ENCODE results near the gene TPTE2. TPM values are rescaled to one million over a fixed set of nuclear protein-coding genes. Genes with fewer than 3 reads are reported as not detected.
"Not testable (repeated sequence)": the region's sequence is repeated elsewhere in the genome, so short reads cannot be mapped to it uniquely, and the experiment has no call there.

TPTE2 gene
- under 1 TPM; 0.11 to 0.25 TPM for total RNA-seq

GRCh38 chr13:19561127-19561582 lies at the start of gene TPTE2:
Gene TPTE2 (minus strand): TSS chr13:19561532. CDS start chr13:19503234, 58,298 bp downstream.
- H3K36me3 Mint-ChIP-seq (ENCODE audit: low read depth); DNase-seq; POLR2A ChIA-PET; ATAC-seq; intact Hi-C loops (cut with DNase I, micrococcal nuclease); CTCF ChIA-PET; H3K4me3 Mint-ChIP-seq; H3K9me3 Mint-ChIP-seq (ENCODE audit: low read depth); H3K4me1 Mint-ChIP-seq; H3K27ac Mint-ChIP-seq; H3K27me3 Mint-ChIP-seq: not testable (repeated sequence)

- ChIA-PET POLR2A (no interaction called here), CTCF (no interaction called here)
- Mint-ChIP-seq H3K36me3 (ENCODE audit: low read depth) (peaks cover 17% of the 10 kb centered on the region), H3K4me3 (no peak overlapping the region), H3K27me3 (peaks cover 22% of the 10 kb centered on the region), H3K27ac (no peak overlapping the region), H3K4me1 (no peaks in the 10 kb centered on the region), H3K9me3 (ENCODE audit: low read depth) (peaks cover 12% of the 10 kb centered on the region)
- intact Hi-C loops (cut with DNase I, micrococcal nuclease), result no loop called here
- ATAC-seq (no peak), DNase-seq (no peak)
Observed at GRCh38 chr13:19607523-19608078, 46.3 kb upstream of the TPTE2 start.

GRCh38 chr13:19606737-19607136 lies 45.4 kb upstream of the TPTE2 start:
- ATAC-seq (no peak), DNase-seq (no peak)
- intact Hi-C loops (cut with DNase I, micrococcal nuclease), result no loop called here
- Mint-ChIP-seq H3K27me3 (peaks cover 23% of the 10 kb centered on the region), H3K9me3 (ENCODE audit: low read depth) (peaks cover 12% of the 10 kb centered on the region), H3K4me1 (no peaks in the 10 kb centered on the region), H3K4me3 (no peak overlapping the region), H3K27ac (no peak overlapping the region), H3K36me3 (ENCODE audit: low read depth) (peaks cover 17% of the 10 kb centered on the region)
- CTCF ChIA-PET, result no interaction called here
- POLR2A ChIA-PET, result no interaction called here

- no peak overlapping the region for H3K4me3 Mint-ChIP-seq
- POLR2A ChIA-PET, result no interaction called here
- no peaks in the 10 kb centered on the region for H3K4me1 Mint-ChIP-seq
- peaks cover 12% of the 10 kb centered on the region for H3K9me3 Mint-ChIP-seq (ENCODE audit: low read depth)
- H3K27me3 Mint-ChIP-seq, result peaks cover 23% of the 10 kb centered on the region
- CTCF ChIA-PET, result no interaction called here
- peaks cover 17% of the 10 kb centered on the region for H3K36me3 Mint-ChIP-seq (ENCODE audit: low read depth)
- intact Hi-C loops (cut with DNase I, micrococcal nuclease), result no loop called here
- no peak for ATAC-seq
- no peak overlapping the region for H3K27ac Mint-ChIP-seq
- DNase-seq, result no peak
Observed at GRCh38 chr13:19606152-19606551, 44.8 kb upstream of the TPTE2 start.

GRCh38 chr13:19605161-19605955 lies 44.0 kb upstream of the TPTE2 start:
- intact Hi-C loops (cut with DNase I, micrococcal nuclease), result no loop called here
- DNase-seq (no peak), ATAC-seq (no peak)
- ChIA-PET CTCF (interaction anchor here (0.6 kb wide), 1 partner anchor 77 kb away, joined by 3 read pairs; no protein-coding TSS in a partner anchor), POLR2A (no interaction called here)
- H3K9me3 Mint-ChIP-seq (ENCODE audit: low read depth), result peaks cover 12% of the 10 kb centered on the region
- H3K4me1 Mint-ChIP-seq, result no peaks in the 10 kb centered on the region
- peaks cover 17% of the 10 kb centered on the region for H3K36me3 Mint-ChIP-seq (ENCODE audit: low read depth)
- no peak overlapping the region for H3K27ac Mint-ChIP-seq
- H3K4me3 Mint-ChIP-seq, result no peak overlapping the region
- H3K27me3 Mint-ChIP-seq, result peaks cover 28% of the 10 kb centered on the region

- no peak overlapping the region for H3K4me3 Mint-ChIP-seq
- DNase-seq (no peak), ATAC-seq (no peak)
- H3K36me3 Mint-ChIP-seq (ENCODE audit: low read depth), result peaks cover 17% of the 10 kb centered on the region
- H3K27me3 Mint-ChIP-seq, result peaks cover 34% of the 10 kb centered on the region
- H3K4me1 Mint-ChIP-seq, result no peaks in the 10 kb centered on the region
- POLR2A ChIA-PET, result no interaction called here
- no peak overlapping the region for H3K27ac Mint-ChIP-seq
- intact Hi-C loops (cut with DNase I, micrococcal nuclease), result no loop called here
- H3K9me3 Mint-ChIP-seq (ENCODE audit: low read depth), result peaks cover 12% of the 10 kb centered on the region
- CTCF ChIA-PET, result no interaction called here
Observed at GRCh38 chr13:19604306-19604705, 43.0 kb upstream of the TPTE2 start.

GRCh38 chr13:19601749-19602725 lies 40.7 kb upstream of the TPTE2 start:
- intact Hi-C loops (cut with DNase I, micrococcal nuclease), result no loop called here
- DNase-seq (peak; percentile 65), ATAC-seq (peak; percentile 88)
- Mint-ChIP-seq H3K9me3 (ENCODE audit: low read depth) (peaks cover 12% of the 10 kb centered on the region), H3K27ac (no peak overlapping the region), H3K36me3 (ENCODE audit: low read depth) (peaks cover 15% of the 10 kb centered on the region), H3K27me3 (peaks cover 36% of the 10 kb centered on the region), H3K4me3 (peak overlapping the region; percentile 60), H3K4me1 (no peaks in the 10 kb centered on the region)
- ChIA-PET CTCF (interaction anchor here (1.4 kb wide), 1 partner anchor 17 kb away, joined by 7 read pairs; no protein-coding TSS in a partner anchor), POLR2A (no interaction called here)

- ChIA-PET POLR2A (no interaction called here), CTCF (no interaction called here)
- Mint-ChIP-seq H3K4me1 (no peaks in the 10 kb centered on the region), H3K36me3 (ENCODE audit: low read depth) (no peaks in the 10 kb centered on the region), H3K27me3 (peaks cover 20% of the 10 kb centered on the region), H3K27ac (no peak overlapping the region), H3K9me3 (ENCODE audit: low read depth) (no peaks in the 10 kb centered on the region), H3K4me3 (no peak overlapping the region)
- DNase-seq (no peak), ATAC-seq (no peak)
- intact Hi-C loops (cut with DNase I, micrococcal nuclease), result no loop called here
Observed at GRCh38 chr13:19597523-19597922, 36.2 kb upstream of the TPTE2 start.

GRCh38 chr13:19596960-19597361 lies 35.6 kb upstream of the TPTE2 start:
- no peak overlapping the region for H3K4me3 Mint-ChIP-seq
- H3K27me3 Mint-ChIP-seq, result peaks cover 20% of the 10 kb centered on the region
- no peak for DNase-seq
- intact Hi-C loops (cut with DNase I, micrococcal nuclease), result no loop called here
- ChIA-PET POLR2A (no interaction called here), CTCF (no interaction called here)
- no peaks in the 10 kb centered on the region for H3K9me3 Mint-ChIP-seq (ENCODE audit: low read depth)
- H3K36me3 Mint-ChIP-seq (ENCODE audit: low read depth), result no peaks in the 10 kb centered on the region
- H3K4me1 Mint-ChIP-seq, result no peaks in the 10 kb centered on the region
- H3K27ac Mint-ChIP-seq, result no peak overlapping the region
- ATAC-seq, result no peak

GRCh38 chr13:19596086-19596485 lies 34.8 kb upstream of the TPTE2 start:
- DNase-seq (no peak), ATAC-seq (no peak)
- peaks cover 18% of the 10 kb centered on the region for H3K27me3 Mint-ChIP-seq
- no peak overlapping the region for H3K4me3 Mint-ChIP-seq
- no peak overlapping the region for H3K27ac Mint-ChIP-seq
- intact Hi-C loops (cut with DNase I, micrococcal nuclease), result no loop called here
- H3K9me3 Mint-ChIP-seq (ENCODE audit: low read depth), result no peaks in the 10 kb centered on the region
- no peaks in the 10 kb centered on the region for H3K4me1 Mint-ChIP-seq
- ChIA-PET CTCF (no interaction called here), POLR2A (no interaction called here)
- no peaks in the 10 kb centered on the region for H3K36me3 Mint-ChIP-seq (ENCODE audit: low read depth)

- intact Hi-C loops (cut with DNase I, micrococcal nuclease), result no loop called here
- no peak for ATAC-seq
- Mint-ChIP-seq H3K27me3 (peaks cover 7% of the 10 kb centered on the region), H3K4me3 (no peak overlapping the region), H3K4me1 (peaks cover 4% of the 10 kb centered on the region), H3K9me3 (ENCODE audit: low read depth) (no peaks in the 10 kb centered on the region), H3K27ac (no peak overlapping the region), H3K36me3 (ENCODE audit: low read depth) (no peaks in the 10 kb centered on the region)
- CTCF ChIA-PET, result interaction anchor here (0.6 kb wide), 1 partner anchor 516 kb away, joined by 3 read pairs; no protein-coding TSS in a partner anchor
- no peak for DNase-seq
- POLR2A ChIA-PET, result no interaction called here
Observed at GRCh38 chr13:19592657-19593180, 31.4 kb upstream of the TPTE2 start.
